ENCODE measurements around the gene C1orf122. TPM values are rescaled to one million over a fixed set of nuclear protein-coding genes. Genes with fewer than 3 reads are reported as not detected.

C1orf122 gene
- total RNA-seq, 2 donors from 2014 or later: 141 to 170 TPM

DNA sequence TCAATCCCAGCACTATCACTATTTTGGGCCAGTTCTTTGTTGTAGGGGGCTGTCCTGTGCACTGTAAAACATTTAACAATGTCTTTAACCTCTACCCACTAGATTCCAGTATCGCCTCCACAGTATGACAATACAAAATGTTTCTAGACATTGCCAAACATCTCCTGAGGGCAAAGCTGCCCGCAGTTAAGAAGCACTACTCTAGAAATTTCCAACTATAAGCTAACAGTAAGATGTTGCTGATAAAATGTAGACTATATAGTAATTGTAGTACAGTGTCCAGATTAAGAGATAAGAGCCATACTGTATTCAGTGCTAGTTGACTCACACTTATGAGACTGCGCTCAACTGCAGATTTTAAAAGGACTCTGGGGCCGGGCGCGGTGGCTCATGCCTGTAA, 46.8 kb downstream of the C1orf122 start:
- TF ChIP-seq POLR2AphosphoS5 (IDR thresholded peaks at IDR 0.05) (no peak), POLR2A (IDR thresholded peaks at IDR 0.05) (no peak)
- TF ChIP-seq, protein P1, sequence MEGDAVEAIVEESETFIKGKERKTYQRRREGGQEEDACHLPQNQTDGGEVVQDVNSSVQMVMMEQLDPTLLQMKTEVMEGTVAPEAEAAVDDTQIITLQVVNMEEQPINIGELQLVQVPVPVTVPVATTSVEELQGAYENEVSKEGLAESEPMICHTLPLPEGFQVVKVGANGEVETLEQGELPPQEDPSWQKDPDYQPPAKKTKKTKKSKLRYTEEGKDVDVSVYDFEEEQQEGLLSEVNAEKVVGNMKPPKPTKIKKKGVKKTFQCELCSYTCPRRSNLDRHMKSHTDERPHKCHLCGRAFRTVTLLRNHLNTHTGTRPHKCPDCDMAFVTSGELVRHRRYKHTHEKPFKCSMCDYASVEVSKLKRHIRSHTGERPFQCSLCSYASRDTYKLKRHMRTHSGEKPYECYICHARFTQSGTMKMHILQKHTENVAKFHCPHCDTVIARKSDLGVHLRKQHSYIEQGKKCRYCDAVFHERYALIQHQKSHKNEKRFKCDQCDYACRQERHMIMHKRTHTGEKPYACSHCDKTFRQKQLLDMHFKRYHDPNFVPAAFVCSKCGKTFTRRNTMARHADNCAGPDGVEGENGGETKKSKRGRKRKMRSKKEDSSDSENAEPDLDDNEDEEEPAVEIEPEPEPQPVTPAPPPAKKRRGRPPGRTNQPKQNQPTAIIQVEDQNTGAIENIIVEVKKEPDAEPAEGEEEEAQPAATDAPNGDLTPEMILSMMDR (IDR thresholded peaks at IDR 0.05): no peak
- no peaks in the 10 kb centered on the region for H3K36me3 ChIP-seq
- H3K9me3 ChIP-seq: no peaks in the 10 kb centered on the region
- peaks cover 8% of the 10 kb centered on the region for H3K4me1 ChIP-seq (replicated peaks)
- no peak overlapping the region for H3K4me3 ChIP-seq
- no peaks in the 10 kb centered on the region for H3K27me3 ChIP-seq (replicated peaks; ENCODE audit: insufficient read depth)
- no peak overlapping the region for H3K27ac ChIP-seq
- intact Hi-C loops (cut with DNase I): no loop called here
- WGBS: 84% methylated on average over 6 of the region's 6 CpGs
- no peak for DNase-seq (ENCODE audit: low spot score)

Other genes starting within 250 kb of the C1orf122 start
- gene GNL2, start 211.9 kb upstream of the C1orf122 start, total RNA-seq: 10 to 100 TPM; 23.2 to 52.0 TPM
- 1 to 10 TPM; 1.6 TPM for gene RSPO1, start 172.9 kb upstream of the C1orf122 start, total RNA-seq
- 1 to 10 TPM; 2.1 to 8.6 TPM for gene CDCA8, start 115.3 kb upstream of the C1orf122 start, total RNA-seq
- 10 to 100 TPM in 1 of 2 donors, under 1 TPM in 1; 0.73 to 11.8 TPM for gene EPHA10, start 42.7 kb upstream of the C1orf122 start, total RNA-seq
- 10 to 100 TPM in 1 of 2 donors, 1 to 10 TPM in 1; 8.8 to 11.2 TPM for gene MANEAL, start 13.9 kb upstream of the C1orf122 start, total RNA-seq
- gene YRDC, start 418 bp downstream of the C1orf122 start, total RNA-seq: 10 to 100 TPM; 23.7 to 33.5 TPM
- gene MTF1, start 51.8 kb downstream of the C1orf122 start, total RNA-seq: 1 to 10 TPM; 4.5 to 8.8 TPM
- gene INPP5B, start 139.3 kb downstream of the C1orf122 start, total RNA-seq: 10 to 100 TPM; 12.8 to 20.8 TPM
- gene SF3A3, start 182.2 kb downstream of the C1orf122 start, total RNA-seq: 10 to 100 TPM; 55.8 to 68.0 TPM
- 10 to 100 TPM; 14.2 to 40.6 TPM for gene FHL3, start 197.7 kb downstream of the C1orf122 start, total RNA-seq
- 10 to 100 TPM; 26.9 to 36.5 TPM for gene UTP11, start 204.9 kb downstream of the C1orf122 start, total RNA-seq
- gene POU3F1, start 239.0 kb downstream of the C1orf122 start, total RNA-seq: 1 to 10 TPM in 1 of 2 donors, under 1 TPM in 1; 0.09 to 3.4 TPM